Thoracic aorta (tissue), 2 donors: ENCODE measurements around the gene FBXL14. TPM values are rescaled to one million over a fixed set of nuclear protein-coding genes. Genes with fewer than 3 reads are reported as not detected.

Source experiments
- ATAC-seq: fragments of 150-250 bp; one replicate; pipeline ENCODE4 v1.8.0; 2017; ENCODE audit warnings: low read depth; ENCODE audit not compliant: insufficient number of reproducible peaks, low FRiP score
- DNase-seq: peaks from one replicate; pipeline ENCODE4 v3.0.0-alpha.2; 2020; ENCODE audit warnings: low spot score
- H3K27ac ChIP-seq, 2 donors: fragments of 200-600 bp; sonication (generic); 1 replicate in 1 of 2; 2 replicates in 1 of 2; pipeline ENCODE4 v1.5.1; 2016; ENCODE audit warnings: mild to moderate bottlenecking in 2 of 2, moderate library complexity in 2 of 2
- H3K27me3 ChIP-seq: fragments of 200-600 bp; sonication (generic); replicated peaks from 2 replicates; pipeline ENCODE4 v1.6.0; 2016; ENCODE audit warnings: mild to moderate bottlenecking; ENCODE audit not compliant: insufficient read depth
- H3K36me3 ChIP-seq: fragments of 200-600 bp; sonication (generic); one replicate; pipeline ENCODE4 v1.5.1; 2016
- H3K4me1 ChIP-seq, 2 donors: fragments of 200-600 bp; sonication (generic); 1 replicate in 1 of 2; 2 replicates in 1 of 2; pipeline versions ENCODE4 v1.5.1 to v1.6.0; 2016; ENCODE audit warnings: low read depth in 2 of 2, mild to moderate bottlenecking in 1 of 2; ENCODE audit not compliant: control insufficient read depth in 1 of 2
- H3K4me3 ChIP-seq: fragments of 200-600 bp; sonication (generic); 2 replicates; pipeline ENCODE4 v1.5.1; 2016; ENCODE audit warnings: mild to moderate bottlenecking
- H3K9me3 ChIP-seq: fragments of 200-600 bp; sonication (generic); 2 replicates; pipeline ENCODE4 v1.5.1; 2016
- CTCF ChIP-seq: fragments of 200-600 bp; sonication (generic); IDR thresholded peaks from one replicate; pipeline ENCODE4 v1.5.1; 2019; ENCODE audit warnings: antibody characterized with exemption
- total RNA-seq, 2 donors: library from RNA; depleted of rRNA; stranded (reverse); fragments of >200 nt; gene quantifications; one replicate each; pipeline versions ENCODE4 v1.1.0 to v1.2.3, GENCODE V29; 2016

The FBXL14 gene
- total RNA-seq, 2 donors from 2014 or later: 15.0 to 17.0 TPM

GRCh38 chr12:1536817-1537216 is 57.6 kb downstream of the FBXL14 start:
- ATAC-seq (no peak), DNase-seq (no peak)
- TF ChIP-seq CTCF: no peak
- H3K4me1 ChIP-seq: peaks cover 0 to 2% of the 10 kb centered on the region in 2 donors
- H3K27me3 ChIP-seq: no peaks in the 10 kb centered on the region
- H3K36me3 ChIP-seq: no peaks in the 10 kb centered on the region
- no peak overlapping the region for H3K27ac ChIP-seq
- no peak overlapping the region for H3K4me3 ChIP-seq
- H3K9me3 ChIP-seq: no peaks in the 10 kb centered on the region

GRCh38 chr12:1534748-1535147 is 59.6 kb downstream of the FBXL14 start:
- ATAC-seq (no peak), DNase-seq (no peak)
- TF ChIP-seq CTCF: no peak
- Histone ChIP-seq H3K4me3 (no peak overlapping the region), H3K27me3 (peaks cover 1% of the 10 kb centered on the region), H3K36me3 (no peaks in the 10 kb centered on the region), H3K4me1 (peaks cover 0 to 10% of the 10 kb centered on the region in 2 donors), H3K27ac (no peak overlapping the region), H3K9me3 (no peaks in the 10 kb centered on the region)

DNA sequence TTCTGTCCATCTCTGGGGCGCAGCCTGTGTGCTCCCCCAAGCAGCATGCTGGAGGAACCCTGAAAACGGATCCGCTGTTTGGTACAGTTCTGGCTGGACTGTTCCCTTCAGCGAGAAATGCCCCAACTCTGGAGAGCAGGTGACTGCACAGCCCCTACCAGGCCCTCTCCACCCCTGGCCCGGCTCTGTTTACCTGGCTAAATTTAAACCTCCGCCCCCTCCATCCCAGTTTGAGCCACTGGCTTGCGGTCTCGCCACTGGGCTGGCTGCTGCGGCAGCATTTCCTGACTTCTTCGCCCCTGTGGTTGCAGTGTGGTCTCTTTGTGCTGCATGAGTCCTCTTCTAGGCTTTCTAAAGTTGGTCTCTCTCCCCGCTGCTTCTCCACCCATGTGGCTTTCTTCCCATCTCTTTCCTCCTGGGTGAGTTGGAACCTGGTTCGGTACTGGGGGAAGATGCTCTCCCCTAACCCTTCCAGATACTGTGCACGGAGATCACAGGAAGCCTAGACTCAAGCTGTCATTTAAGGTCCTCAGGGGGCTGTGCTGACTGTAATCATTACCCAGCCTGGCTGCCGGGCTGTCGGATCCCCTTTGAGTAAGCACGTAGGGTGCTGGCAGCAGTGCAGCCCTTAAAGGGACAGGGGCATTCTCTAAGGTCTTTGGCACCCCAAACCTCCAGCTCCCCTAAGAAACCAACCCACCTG is 60.6 kb downstream of the FBXL14 start:
- Histone ChIP-seq H3K9me3 (no peaks in the 10 kb centered on the region), H3K27ac (no peak overlapping the region), H3K4me3 (peak overlapping the region; percentile 24), H3K36me3 (no peaks in the 10 kb centered on the region), H3K27me3 (peaks cover 11% of the 10 kb centered on the region), H3K4me1 (peaks cover 0 to 14% of the 10 kb centered on the region in 2 donors)
- DNase-seq (no peak), ATAC-seq (no peak)
- no peak for TF ChIP-seq CTCF

DNA sequence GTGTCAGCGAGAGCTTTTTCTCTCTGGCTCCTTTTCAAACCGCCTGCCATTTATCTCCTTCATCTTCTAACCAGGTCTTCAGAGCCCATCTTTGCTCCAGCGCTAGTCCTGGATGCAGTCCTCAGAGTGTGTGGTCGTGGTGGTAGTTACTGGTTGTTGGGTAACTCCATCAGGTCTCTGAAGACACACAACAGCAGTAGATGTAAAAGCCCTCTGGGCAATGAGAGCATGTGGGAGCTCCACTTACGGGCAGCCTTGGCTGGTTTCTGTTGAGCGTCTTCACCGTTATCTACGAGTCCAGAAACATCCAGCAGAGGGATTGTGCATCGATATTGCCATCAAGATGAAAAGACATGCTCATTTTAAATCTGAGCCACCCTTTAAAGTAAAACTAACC is 61.2 kb downstream of the FBXL14 start:
- Histone ChIP-seq H3K27ac (no peak overlapping the region), H3K4me1 (peaks cover 0 to 14% of the 10 kb centered on the region in 2 donors), H3K27me3 (peaks cover 11% of the 10 kb centered on the region), H3K36me3 (no peaks in the 10 kb centered on the region), H3K4me3 (peak overlapping the region; percentile 24), H3K9me3 (no peaks in the 10 kb centered on the region)
- DNase-seq (no peak), ATAC-seq (no peak)
- no peak for TF ChIP-seq CTCF

DNA sequence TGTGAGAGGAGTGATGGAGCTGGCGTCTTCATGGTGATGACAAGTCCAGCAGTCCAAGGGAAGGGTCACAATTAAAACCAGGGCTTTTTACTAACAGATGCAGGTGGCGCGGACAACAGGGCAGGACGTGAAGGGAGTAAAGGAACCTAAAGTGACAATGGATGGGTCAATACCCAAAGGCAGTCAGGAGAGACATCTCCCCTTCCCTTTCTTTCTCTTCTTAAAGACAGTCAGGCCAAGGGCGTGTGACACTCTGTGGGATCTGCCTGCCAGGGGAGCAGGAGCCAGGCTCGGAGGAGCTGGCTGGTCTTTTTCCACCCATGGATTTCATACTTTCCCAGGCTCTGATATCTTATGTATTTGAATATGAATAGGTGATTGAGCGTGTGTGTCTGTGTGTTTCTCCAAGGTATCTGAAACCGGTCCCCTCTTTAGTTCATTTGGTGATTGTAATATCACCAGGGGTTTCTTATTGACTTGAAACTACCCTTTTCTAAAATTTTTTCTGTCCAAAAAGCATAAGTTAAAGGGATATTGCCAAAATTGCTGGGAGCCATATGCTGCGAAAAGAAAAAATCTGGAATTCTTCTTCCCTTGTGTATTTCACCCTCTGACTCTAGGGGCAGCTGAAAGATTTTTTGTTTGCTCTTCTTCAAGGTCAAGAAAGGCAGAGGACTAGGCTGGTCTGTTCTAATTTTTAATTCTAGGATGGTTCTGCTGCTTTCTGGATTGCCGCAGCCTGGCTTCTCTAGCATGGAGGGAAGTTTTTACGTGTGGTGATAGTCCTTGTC is 61.8 kb downstream of the FBXL14 start:
- DNase-seq (no peak), ATAC-seq (no peak)
- H3K4me3 ChIP-seq: no peak overlapping the region
- no peaks in the 10 kb centered on the region for H3K9me3 ChIP-seq
- no peak for TF ChIP-seq CTCF
- H3K4me1 ChIP-seq: peaks cover 0 to 14% of the 10 kb centered on the region in 2 donors
- H3K36me3 ChIP-seq: no peaks in the 10 kb centered on the region
- peaks cover 11% of the 10 kb centered on the region for H3K27me3 ChIP-seq
- no peak overlapping the region for H3K27ac ChIP-seq
